Bronchial epithelial cell (primary cell): ENCODE measurements around the gene NEDD4L. TPM values are rescaled to one million over a fixed set of nuclear protein-coding genes. Genes with fewer than 3 reads are reported as not detected.

Source experiments
- DNase-seq: peaks from one replicate; pipeline ENCODE4 v3.0.0-alpha.2; 2010; ENCODE audit warnings: low read depth
- FAIRE-seq: peaks from 2 replicates; lab custom pipeline; 2011; peaks lifted over from hg19 to GRCh38; lab: Jason Lieb, UNC
- H3K27me3 ChIP-seq: 2 replicates; pipeline ENCODE4 v1.5.1; 2011; ENCODE audit warnings: low read length; ENCODE audit not compliant: control insufficient read depth, insufficient read depth
- H3K36me3 ChIP-seq: 2 replicates; pipeline ENCODE4 v1.5.1; 2011; ENCODE audit warnings: low read length; ENCODE audit not compliant: control insufficient read depth, insufficient read depth
- H3K4me3 ChIP-seq: 2 replicates; pipeline ENCODE4 v1.5.1; 2011; ENCODE audit warnings: mild to moderate bottlenecking, low read depth, low read length, control low read depth
- CTCF ChIP-seq: IDR thresholded peaks from 2 replicates; pipeline ENCODE4 v1.5.1; 2011; ENCODE audit warnings: mild to moderate bottlenecking, moderate library complexity, low read length, control low read depth, inconsistent platforms; ENCODE audit not compliant: insufficient read depth, severe bottlenecking
- total RNA-seq: library from RNA; depleted of rRNA; stranded (reverse); fragments of >200 nt; gene quantifications from 2 replicates; pipeline ENCODE4 v1.2.1, GENCODE V29; 2014

The NEDD4L gene
- total RNA-seq, 1 donor from 2014 or later, result 11.3 TPM

- no peak for TF ChIP-seq CTCF
- no peak for FAIRE-seq
- no peak overlapping the region for H3K4me3 ChIP-seq
- no peaks in the 10 kb centered on the region for H3K36me3 ChIP-seq
- DNase-seq, result no peak
- peaks cover 6% of the 10 kb centered on the region for H3K27me3 ChIP-seq
Measured at GRCh38 chr18:58409802-58410445, 365.9 kb downstream of the NEDD4L start.

GRCh38 chr18:58411323-58411722 lies 367.3 kb downstream of the NEDD4L start:
- TF ChIP-seq CTCF, result no peak
- FAIRE-seq, result no peak
- no peak for DNase-seq
- H3K4me3 ChIP-seq, result no peak overlapping the region
- H3K36me3 ChIP-seq, result no peaks in the 10 kb centered on the region
- peaks cover 7% of the 10 kb centered on the region for H3K27me3 ChIP-seq

GRCh38 chr18:58412844-58413666 lies 369.0 kb downstream of the NEDD4L start:
- no peak for DNase-seq
- peaks cover 7% of the 10 kb centered on the region for H3K27me3 ChIP-seq
- no peaks in the 10 kb centered on the region for H3K36me3 ChIP-seq
- no peak for TF ChIP-seq CTCF
- FAIRE-seq, result peak; percentile 40
- H3K4me3 ChIP-seq, result no peak overlapping the region

- Histone ChIP-seq H3K4me3 (no peak overlapping the region), H3K27me3 (peaks cover 7% of the 10 kb centered on the region), H3K36me3 (no peaks in the 10 kb centered on the region)
- FAIRE-seq, result peak; percentile 32
- TF ChIP-seq CTCF, result no peak
- DNase-seq, result no peak
Measured at GRCh38 chr18:58413667-58414628, 369.9 kb downstream of the NEDD4L start.

GRCh38 chr18:58416014-58416703 lies 372.1 kb downstream of the NEDD4L start:
- peaks cover 7% of the 10 kb centered on the region for H3K27me3 ChIP-seq
- H3K4me3 ChIP-seq, result no peak overlapping the region
- no peaks in the 10 kb centered on the region for H3K36me3 ChIP-seq
- FAIRE-seq (no peak), DNase-seq (no peak)
- no peak for TF ChIP-seq CTCF
